Hepatic stellate cell (primary cell): Measurements from ENCODE around the gene SLC22A1.
"Not testable (repeated sequence)": the region's sequence is repeated elsewhere in the genome, so short reads cannot be mapped to it uniquely, and the experiment has no call there.

ENCODE experiments used
- DNase-seq: peaks from one replicate; pipeline ENCODE4 v3.0.0; 2011; ENCODE audit warnings: low spot score

SLC22A1 gene

GRCh38 chr6:160138839-160139419, 17.3 kb downstream of the SLC22A1 start:
- no peak for DNase-seq

- peak; percentile 70 for DNase-seq
Measured at GRCh38 chr6:160139420-160139851, 17.8 kb downstream of the SLC22A1 start.

GRCh38 chr6:160140493-160140892, 18.9 kb downstream of the SLC22A1 start:
- DNase-seq, result not testable (repeated sequence)

- peak; percentile 42 for DNase-seq
Measured at GRCh38 chr6:160141001-160141726, 19.5 kb downstream of the SLC22A1 start.

GRCh38 chr6:160142115-160142715, 20.6 kb downstream of the SLC22A1 start:
- DNase-seq, result no peak

GRCh38 chr6:160146454-160147145, 25.0 kb downstream of the SLC22A1 start:
- no peak for DNase-seq

GRCh38 chr6:160147146-160147536, 25.5 kb downstream of the SLC22A1 start:
- DNase-seq, result no peak

GRCh38 chr6:160154471-160154870, 32.9 kb downstream of the SLC22A1 start:
- no peak for DNase-seq

- DNase-seq, result no peak
Measured at GRCh38 chr6:160156842-160157241, 35.2 kb downstream of the SLC22A1 start.

GRCh38 chr6:160160450-160160849, 38.8 kb downstream of the SLC22A1 start:
- no peak for DNase-seq

GRCh38 chr6:160160929-160161646, 39.5 kb downstream of the SLC22A1 start:
- DNase-seq, result no peak

- no peak for DNase-seq
Measured at GRCh38 chr6:160161647-160161986, 40.0 kb downstream of the SLC22A1 start.

GRCh38 chr6:160162030-160162566, 40.5 kb downstream of the SLC22A1 start:
- no peak for DNase-seq

GRCh38 chr6:160163425-160163824, 41.8 kb downstream of the SLC22A1 start:
- DNase-seq, result no peak

GRCh38 chr6:160163912-160164311, 42.3 kb downstream of the SLC22A1 start:
- no peak for DNase-seq

GRCh38 chr6:160165928-160166327, 44.3 kb downstream of the SLC22A1 start:
- not testable (repeated sequence) for DNase-seq

GRCh38 chr6:160167604-160168399, 46.2 kb downstream of the SLC22A1 start:
- no peak for DNase-seq

- no peak for DNase-seq
Measured at GRCh38 chr6:160170018-160170680, 48.5 kb downstream of the SLC22A1 start.

- no peak for DNase-seq
Measured at GRCh38 chr6:160172704-160173103, 51.1 kb downstream of the SLC22A1 start.

GRCh38 chr6:160173806-160174527, 52.4 kb downstream of the SLC22A1 start:
- no peak for DNase-seq
